Ammon's horn (tissue), 1 donor: ENCODE results near the gene CUL7.
A peak's percentile ranks its signal among the peaks of the same experiment; 100 is the strongest.
"Not testable (repeated sequence)": the region's sequence is repeated elsewhere in the genome, so short reads cannot be mapped to it uniquely, and the experiment has no call there.

ENCODE experiments used
- DNase-seq: peaks from one replicate; pipeline ENCODE4 v3.0.0-alpha.2; 2016; ENCODE audit warnings: low spot score

Gene CUL7

GRCh38 chr6:43014434-43014909 lies 39.2 kb downstream of the CUL7 start:
- DNase-seq, result no peak

- DNase-seq, result peak; percentile 100
Measured at GRCh38 chr6:43013843-43014433, 39.7 kb downstream of the CUL7 start, which contains the start of the genes KLHDC3 and MEA1. TSS of gene KLHDC3 (plus strand) at chr6:43014249. CDS start at chr6:43017193, 2,944 bp downstream. TSS of gene MEA1 (minus strand) at chr6:43013946. CDS start at chr6:43013813, 133 bp downstream.

GRCh38 chr6:43013097-43013842 lies 40.4 kb downstream of the CUL7 start:
- DNase-seq, result peak; percentile 25

DNA sequence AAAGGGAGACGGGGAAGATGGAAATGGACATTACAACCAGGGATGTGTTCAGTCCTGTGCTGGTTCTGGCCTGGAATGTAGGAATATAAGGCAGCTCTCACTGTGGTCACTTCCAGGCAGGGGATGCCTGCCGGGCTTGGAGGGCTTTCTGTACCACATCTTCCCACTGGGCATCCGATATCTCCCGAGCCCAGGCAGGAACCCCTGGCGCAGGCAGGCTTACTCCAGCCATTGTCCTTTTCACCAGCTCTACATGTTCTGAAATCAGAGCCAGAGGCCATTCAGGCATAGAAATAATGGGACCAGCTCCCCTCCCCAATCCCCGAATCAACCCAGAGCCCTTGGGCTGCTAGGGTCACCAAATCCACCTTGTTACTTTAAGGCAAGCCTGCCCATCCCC lies 41.3 kb downstream of the CUL7 start:
- DNase-seq, result no peak

GRCh38 chr6:43011207-43011606 lies 42.4 kb downstream of the CUL7 start:
- DNase-seq, result no peak

DNA sequence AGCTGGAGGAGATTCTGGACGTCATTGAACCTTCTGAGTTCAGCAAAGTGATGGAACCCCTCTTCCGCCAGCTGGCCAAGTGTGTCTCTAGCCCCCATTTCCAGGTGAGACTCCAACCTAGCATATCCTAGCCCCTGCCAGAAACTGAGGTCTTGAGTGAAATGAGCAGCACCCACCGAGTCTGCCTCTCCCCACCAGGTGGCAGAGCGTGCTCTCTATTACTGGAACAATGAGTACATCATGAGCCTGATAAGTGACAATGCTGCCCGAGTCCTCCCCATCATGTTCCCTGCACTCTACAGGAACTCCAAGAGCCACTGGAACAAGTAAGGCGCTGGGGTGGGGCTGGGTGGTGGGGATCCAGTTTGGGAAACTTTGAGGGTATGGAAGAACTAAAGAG lies 44.5 kb downstream of the CUL7 start:
- DNase-seq, result peak; percentile 40

DNA sequence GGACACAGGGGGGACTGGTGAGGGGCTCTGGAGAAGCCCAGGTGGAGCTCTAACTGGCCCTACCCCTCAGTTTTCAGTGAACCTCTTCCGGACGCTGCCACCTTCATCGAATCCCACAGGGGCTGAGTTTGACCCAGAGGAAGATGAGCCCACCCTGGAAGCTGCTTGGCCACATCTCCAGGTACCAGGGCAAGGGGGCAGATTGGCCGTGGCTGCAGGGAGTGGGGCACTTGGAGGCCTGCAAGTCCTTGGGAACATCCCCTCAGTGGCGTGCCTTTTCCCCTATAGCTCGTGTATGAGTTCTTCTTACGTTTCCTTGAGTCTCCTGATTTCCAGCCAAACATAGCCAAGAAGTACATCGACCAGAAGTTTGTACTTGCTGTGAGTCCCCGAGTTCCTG lies 46.5 kb downstream of the CUL7 start:
- DNase-seq, result no peak

- DNase-seq, result no peak
Measured at GRCh38 chr6:43006251-43006650, 47.4 kb downstream of the CUL7 start.

- DNase-seq, result no peak
Measured at GRCh38 chr6:43005844-43006243, 47.8 kb downstream of the CUL7 start.

GRCh38 chr6:43001843-43002242 lies 51.8 kb downstream of the CUL7 start:
- no peak for DNase-seq

GRCh38 chr6:42998205-42998604 lies 55.4 kb downstream of the CUL7 start:
- DNase-seq, result not testable (repeated sequence)

GRCh38 chr6:42996513-42996912 lies 57.1 kb downstream of the CUL7 start:
- no peak for DNase-seq

GRCh38 chr6:42993445-42993844 lies 60.2 kb downstream of the CUL7 start:
- DNase-seq, result no peak

DNA sequence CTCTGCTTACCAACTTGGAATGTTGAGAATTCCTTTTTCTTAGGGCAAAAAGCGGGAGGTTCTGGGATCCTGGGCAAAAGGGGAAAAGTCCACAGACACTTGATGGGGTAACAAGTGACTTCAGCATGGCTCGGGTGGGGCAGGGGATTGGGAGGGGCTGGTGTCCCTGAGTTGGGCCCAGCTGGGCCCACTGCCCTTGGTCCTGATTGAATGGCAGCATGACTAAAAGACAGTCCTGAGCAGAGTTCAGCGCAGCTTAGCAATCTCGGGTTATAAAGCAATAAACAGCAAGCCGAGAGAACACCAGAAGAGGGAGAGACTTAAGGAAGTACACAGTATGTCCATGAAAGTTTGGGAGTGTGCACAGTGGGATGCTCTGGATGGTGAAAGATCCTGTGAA lies 63.7 kb downstream of the CUL7 start:
- DNase-seq, result no peak

DNA sequence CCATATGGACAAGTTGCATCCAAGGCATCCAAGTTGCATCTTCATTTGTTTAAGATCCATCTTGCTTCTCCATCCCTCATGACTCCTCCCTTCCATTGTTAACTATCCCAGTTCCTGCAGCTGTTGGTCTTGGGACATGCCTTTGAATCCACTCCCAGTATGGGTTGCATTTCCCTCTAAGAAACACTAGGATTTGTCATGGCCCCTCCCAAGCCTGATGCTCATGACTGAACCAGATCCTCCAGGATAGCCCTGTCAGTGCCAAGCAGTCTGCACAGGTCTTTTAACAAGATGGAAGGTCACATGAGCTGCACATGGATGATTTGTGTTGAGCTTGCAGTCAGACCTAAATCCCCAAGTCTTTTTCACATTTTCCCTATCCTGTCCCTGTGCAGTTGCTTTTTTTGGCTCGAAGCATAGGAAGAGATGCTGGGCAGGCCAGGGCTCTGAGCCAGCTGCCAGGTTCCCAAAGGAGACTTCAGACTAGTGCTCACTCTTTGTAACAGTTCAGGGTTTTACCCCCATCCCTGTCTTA lies 65.1 kb downstream of the CUL7 start:
- no peak for DNase-seq
